Activated CD8-positive, alpha-beta T cell treated with anti-CD3 and anti-CD28 coated beads for 36 hours (primary cell): Measurements from ENCODE around the gene AMELY. TPM values are rescaled to one million over a fixed set of nuclear protein-coding genes. Genes with fewer than 3 reads are reported as not detected.

Experiments used
- ATAC-seq: fragments of 200-7000 bp; cut with Tn5 transposase; one replicate; pipeline ENCODE4 v1.10.0; 2021; ENCODE audit warnings: mild to moderate bottlenecking, moderate library complexity
- CTCF ChIA-PET: fragments of 350-600 bp; sonication (Branson Sonifier 250); formaldehyde crosslinking; loops from one replicate; lab custom pipeline; 2021; ENCODE audit warnings: antibody characterized with exemption; lab: Charles Lee
- POLR2A ChIA-PET: fragments of 350-600 bp; sonication (Branson Sonifier 250); formaldehyde crosslinking; loops from one replicate; lab custom pipeline; 2021; ENCODE audit warnings: antibody characterized with exemption; lab: Charles Lee
- DNase-seq: peaks from one replicate; pipeline ENCODE4 v3.0.0-alpha.2; 2020
- H3K27ac Mint-ChIP-seq: one replicate; pipeline ENCODE4 v1.8.0; 2021; ENCODE audit warnings: mild to moderate bottlenecking, mixed read lengths
- H3K27me3 Mint-ChIP-seq: one replicate; pipeline ENCODE4 v1.8.0; 2021; ENCODE audit warnings: mixed read lengths
- H3K36me3 Mint-ChIP-seq: one replicate; pipeline ENCODE4 v1.8.0; 2021; ENCODE audit warnings: low read depth, mixed read lengths
- H3K4me1 Mint-ChIP-seq: one replicate; pipeline ENCODE4 v1.8.0; 2021; ENCODE audit warnings: low read depth, mixed read lengths
- H3K4me3 Mint-ChIP-seq: one replicate; pipeline ENCODE4 v1.8.0; 2021; ENCODE audit warnings: mild to moderate bottlenecking, moderate library complexity, mixed read lengths
- H3K9me3 Mint-ChIP-seq: one replicate; pipeline ENCODE4 v1.8.0; 2021; ENCODE audit warnings: mixed read lengths
- CTCF ChIP-seq: fragments of 200-600 bp; IDR thresholded peaks from one replicate; pipeline ENCODE4 v1.8.0; 2022; ENCODE audit warnings: antibody characterized with exemption, mild to moderate bottlenecking
- intact Hi-C: fragments of 100-400 bp; cut with micrococcal nuclease; formaldehyde crosslinking; loops from one replicate; pipeline ENCODE4 v1.10.0; 2022
- total RNA-seq, 2 experiments: library from RNA; stranded (reverse); gene quantifications; one replicate each; pipeline ENCODE4 v1.2.3, GENCODE V29; 2021

The AMELY gene
- total RNA-seq = not detected

GRCh38 chrY:6911253-6911881 lies at the start of gene AMELY:
AMELY (minus strand) TSS chrY:6911752; CDS start chrY:6872608, 39,144 bp downstream.
- peak within 1 kb of the TSS; percentile 32 for H3K4me3 Mint-ChIP-seq
- TF ChIP-seq CTCF = no peak
- no peak for DNase-seq
- no peak within 1 kb of the TSS for H3K27ac Mint-ChIP-seq
- ChIA-PET POLR2A (no interaction called here), CTCF (no interaction called here)
- peaks cover 24% of the 10 kb centered on the region for H3K27me3 Mint-ChIP-seq
- intact Hi-C loops = no loop called here
- no peaks in the 10 kb centered on the region for H3K36me3 Mint-ChIP-seq
- H3K9me3 Mint-ChIP-seq = no peaks in the 10 kb centered on the region
- ATAC-seq = no peak
- H3K4me1 Mint-ChIP-seq = peaks cover 6% of the 10 kb centered on the region

GRCh38 chrY:6949947-6950346 lies 38.4 kb upstream of the AMELY start:
- Mint-ChIP-seq H3K27ac (no peak overlapping the region), H3K36me3 (no peaks in the 10 kb centered on the region), H3K4me1 (no peaks in the 10 kb centered on the region), H3K27me3 (peaks cover 3% of the 10 kb centered on the region), H3K9me3 (no peaks in the 10 kb centered on the region), H3K4me3 (no peak overlapping the region)
- TF ChIP-seq CTCF = no peak
- no peak for ATAC-seq
- intact Hi-C loops = no loop called here
- POLR2A ChIA-PET = no interaction called here
- DNase-seq = no peak
- CTCF ChIA-PET = no interaction called here

- Mint-ChIP-seq H3K4me1 (no peaks in the 10 kb centered on the region), H3K36me3 (no peaks in the 10 kb centered on the region), H3K4me3 (no peak overlapping the region), H3K27me3 (peaks cover 1% of the 10 kb centered on the region), H3K9me3 (no peaks in the 10 kb centered on the region), H3K27ac (no peak overlapping the region)
- ChIA-PET POLR2A (no interaction called here), CTCF (no interaction called here)
- intact Hi-C loops = no loop called here
- DNase-seq (no peak), ATAC-seq (no peak)
- TF ChIP-seq CTCF = no peak
These were observed 36.8 kb upstream of the AMELY start for GRCh38 chrY:6948378-6948777.

GRCh38 chrY:6947695-6948094 lies 36.1 kb upstream of the AMELY start:
- no peaks in the 10 kb centered on the region for H3K4me1 Mint-ChIP-seq
- H3K36me3 Mint-ChIP-seq = no peaks in the 10 kb centered on the region
- TF ChIP-seq CTCF = no peak
- intact Hi-C loops = no loop called here
- DNase-seq = no peak
- H3K27me3 Mint-ChIP-seq = peaks cover 1% of the 10 kb centered on the region
- CTCF ChIA-PET = no interaction called here
- no peak for ATAC-seq
- H3K9me3 Mint-ChIP-seq = no peaks in the 10 kb centered on the region
- no peak overlapping the region for H3K4me3 Mint-ChIP-seq
- no peak overlapping the region for H3K27ac Mint-ChIP-seq
- POLR2A ChIA-PET = no interaction called here

GRCh38 chrY:6935497-6935896 lies 23.9 kb upstream of the AMELY start:
- Mint-ChIP-seq H3K9me3 (no peaks in the 10 kb centered on the region), H3K27ac (no peak overlapping the region), H3K4me1 (no peaks in the 10 kb centered on the region), H3K36me3 (no peaks in the 10 kb centered on the region), H3K27me3 (no peaks in the 10 kb centered on the region), H3K4me3 (no peak overlapping the region)
- CTCF ChIA-PET = no interaction called here
- ATAC-seq = no peak
- no peak for DNase-seq
- intact Hi-C loops = no loop called here
- no peak for TF ChIP-seq CTCF
- POLR2A ChIA-PET = no interaction called here
